Central memory CD8-positive, alpha-beta T cell (primary cell): ENCODE data around the gene SMAD7.

Source experiments
- ATAC-seq: fragments of 150-1000 bp; cut with Tn5 transposase; replicated peaks from 2 replicates; pipeline ENCODE4 v1.10.0; 2022; ENCODE audit warnings: mild to moderate bottlenecking, moderate FRiP score, moderate number of reproducible peaks; ENCODE audit not compliant: poor library complexity, severe bottlenecking; ENCODE audit errors: extremely low read depth
- DNase-seq, 2 donors: peaks; one replicate each; pipeline ENCODE4 v3.0.0; 2021; ENCODE audit warnings: low spot score in 2 of 2
- H3K27ac Mint-ChIP-seq: one replicate; pipeline ENCODE4 v1.8.0; 2022; ENCODE audit warnings: low read depth, mild to moderate bottlenecking, moderate library complexity, mixed read lengths
- H3K27me3 Mint-ChIP-seq: one replicate; pipeline ENCODE4 v1.8.0; 2022; ENCODE audit warnings: mixed read lengths
- H3K36me3 Mint-ChIP-seq: one replicate; pipeline ENCODE4 v1.8.0; 2022; ENCODE audit warnings: mild to moderate bottlenecking, moderate library complexity, mixed read lengths; ENCODE audit not compliant: insufficient read depth
- H3K4me1 Mint-ChIP-seq: one replicate; pipeline ENCODE4 v1.8.0; 2022; ENCODE audit warnings: mixed read lengths
- H3K4me3 Mint-ChIP-seq: one replicate; pipeline ENCODE4 v1.8.0; 2022; ENCODE audit warnings: mild to moderate bottlenecking, moderate library complexity, mixed read lengths
- H3K9me3 Mint-ChIP-seq: one replicate; pipeline ENCODE4 v1.8.0; 2022; ENCODE audit warnings: mixed read lengths

The SMAD7 gene

DNA sequence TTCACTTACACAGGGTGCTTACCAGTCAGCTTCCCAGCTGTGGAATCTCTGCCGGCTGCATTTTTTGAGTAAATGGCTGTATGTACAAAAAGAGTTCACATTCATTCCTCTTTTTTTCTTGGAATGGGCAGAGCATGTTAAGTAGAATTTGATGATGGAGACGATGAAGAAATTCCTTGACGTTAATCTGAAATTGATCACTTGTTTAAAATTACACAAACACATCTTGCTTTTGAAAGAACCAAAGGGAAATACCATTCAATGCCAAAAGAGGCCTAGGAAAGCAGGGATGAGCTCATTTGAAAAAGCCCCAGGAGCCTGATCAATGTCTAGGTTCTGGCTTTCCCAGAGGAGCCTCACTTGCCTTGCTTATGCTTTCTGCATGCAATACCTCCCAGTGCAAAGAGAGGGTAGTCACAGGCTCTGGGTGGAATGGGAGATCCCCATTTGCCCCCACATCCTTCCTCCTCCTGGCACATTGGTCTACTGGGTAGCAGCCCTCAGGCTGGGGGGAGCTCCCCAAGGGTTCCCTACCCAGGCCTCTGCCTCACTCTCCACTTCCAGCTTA lies 12.3 kb upstream of the SMAD7 start:
- DNase-seq (no peak), ATAC-seq (peak; percentile 60)
- Mint-ChIP-seq H3K4me3 (no peak overlapping the region), H3K27ac (no peak overlapping the region), H3K27me3 (no peaks in the 10 kb centered on the region), H3K9me3 (no peaks in the 10 kb centered on the region), H3K36me3 (no peaks in the 10 kb centered on the region), H3K4me1 (peaks cover 9% of the 10 kb centered on the region)

DNA sequence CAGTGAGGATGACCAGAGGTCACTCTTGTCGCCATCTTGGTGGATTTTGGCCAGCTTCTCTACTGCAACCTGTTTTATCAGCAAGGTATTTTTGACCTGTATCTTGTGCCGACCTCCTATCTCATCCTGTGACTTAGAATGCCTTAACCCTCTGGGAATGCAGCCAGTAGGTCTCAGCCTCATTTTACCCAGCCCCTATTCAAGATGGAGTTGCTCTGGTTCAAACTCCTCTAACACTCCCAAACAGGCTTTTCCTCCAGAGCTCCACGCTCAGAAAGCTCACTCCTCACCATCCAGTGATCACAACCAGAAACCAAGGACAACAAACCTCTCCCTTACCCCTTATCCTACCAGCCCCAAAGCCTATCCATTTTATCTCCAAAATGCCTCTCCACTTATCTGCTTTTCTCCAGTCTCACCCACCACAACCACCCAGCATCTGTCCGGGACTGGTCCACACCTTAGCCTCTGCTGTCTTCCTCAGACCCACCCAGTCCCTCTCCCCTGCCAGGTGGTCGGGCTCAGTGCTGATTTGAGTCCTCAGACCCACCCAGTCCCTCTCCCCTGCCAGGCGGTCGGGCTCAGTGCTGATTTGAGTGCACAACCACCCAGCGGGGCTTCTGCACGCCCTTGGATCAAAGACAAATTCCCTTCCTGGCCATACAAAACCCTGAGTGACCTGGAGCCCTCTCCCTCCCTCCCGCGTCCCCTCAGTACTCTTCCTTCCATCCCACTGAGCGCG lies 11.7 kb upstream of the SMAD7 start:
- H3K4me1 Mint-ChIP-seq: peaks cover 9% of the 10 kb centered on the region
- H3K36me3 Mint-ChIP-seq: no peaks in the 10 kb centered on the region
- H3K27me3 Mint-ChIP-seq: no peaks in the 10 kb centered on the region

DNA sequence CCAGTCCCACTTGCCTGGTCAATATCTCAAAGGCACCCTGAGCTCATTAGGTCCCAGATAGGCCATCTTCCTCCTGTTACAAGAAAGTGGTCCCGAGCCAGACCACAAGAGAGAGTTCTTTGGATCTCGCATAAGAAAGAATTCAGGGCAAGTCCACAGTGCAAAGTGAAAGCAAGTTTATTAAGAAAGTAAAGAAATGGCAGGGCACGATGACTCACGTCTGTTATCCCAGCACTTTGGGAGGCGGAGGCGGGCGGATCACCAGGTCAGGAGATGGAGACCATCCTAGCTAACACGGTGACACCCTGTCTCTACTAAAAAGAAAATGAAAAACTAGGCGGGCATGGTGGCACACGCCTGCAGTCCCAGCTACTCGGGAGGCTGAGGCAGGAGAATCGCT lies 10.8 kb upstream of the SMAD7 start:
- no peaks in the 10 kb centered on the region for H3K9me3 Mint-ChIP-seq
- DNase-seq (no peak), ATAC-seq (no peak)
- no peak overlapping the region for H3K27ac Mint-ChIP-seq
- no peaks in the 10 kb centered on the region for H3K36me3 Mint-ChIP-seq
- H3K4me1 Mint-ChIP-seq: peaks cover 10% of the 10 kb centered on the region
- H3K4me3 Mint-ChIP-seq: no peak overlapping the region
- no peaks in the 10 kb centered on the region for H3K27me3 Mint-ChIP-seq

More for the DNA sequence above, 11.7 kb upstream of the SMAD7 start:
- Mint-ChIP-seq H3K9me3 (no peaks in the 10 kb centered on the region), H3K27ac (no peak overlapping the region), H3K4me3 (no peak overlapping the region)
- DNase-seq (no peak), ATAC-seq (no peak)

DNA sequence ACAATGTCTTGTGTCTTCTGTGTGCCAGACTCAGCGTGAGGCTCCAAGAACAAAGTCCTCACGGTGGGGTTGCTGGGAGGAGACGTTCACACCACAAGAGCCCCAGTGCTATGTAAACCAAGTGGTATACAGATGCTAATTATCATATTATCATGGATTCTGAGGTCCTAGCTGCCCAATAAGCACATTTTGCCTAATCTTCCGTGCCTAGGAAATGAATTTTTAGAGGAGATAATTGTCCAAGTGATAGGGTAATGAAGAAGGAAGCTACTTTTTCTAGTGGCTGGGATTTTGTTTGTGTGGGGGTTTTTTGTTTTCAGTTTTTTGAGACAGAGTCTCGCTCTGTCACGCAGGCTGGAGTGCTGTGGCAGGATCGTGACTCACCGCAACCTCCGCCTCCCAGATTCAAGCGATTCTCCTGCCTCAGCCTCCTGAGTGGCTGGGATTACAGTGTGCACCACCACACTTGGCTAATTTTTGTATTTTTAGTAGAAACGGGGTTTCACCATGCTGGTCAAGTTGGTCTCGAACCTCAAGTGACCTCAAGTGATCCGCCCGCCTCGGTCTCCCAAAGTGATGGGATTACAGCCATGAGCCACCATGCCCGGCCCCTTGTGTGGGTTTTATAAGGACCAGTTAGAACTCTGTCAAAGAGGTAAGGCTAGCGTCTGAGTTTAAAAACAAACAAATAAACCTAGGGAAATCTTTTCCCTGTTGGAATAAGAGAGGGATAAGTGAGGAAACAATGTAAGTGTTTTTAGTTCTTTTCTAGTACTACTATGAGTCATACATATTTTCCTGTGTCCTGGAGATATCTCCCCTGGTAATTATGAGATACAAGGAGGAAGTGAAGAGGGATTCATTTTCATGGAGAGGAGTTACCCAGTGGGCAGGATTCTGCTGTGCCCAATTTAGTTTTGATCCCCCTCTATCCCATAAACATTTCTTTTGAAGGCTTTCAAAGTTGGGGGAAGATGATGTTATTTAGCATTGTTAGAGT lies 9.5 kb upstream of the SMAD7 start:
- Mint-ChIP-seq H3K27ac (no peak overlapping the region), H3K9me3 (no peaks in the 10 kb centered on the region), H3K36me3 (no peaks in the 10 kb centered on the region), H3K27me3 (no peaks in the 10 kb centered on the region), H3K4me3 (no peak overlapping the region), H3K4me1 (peaks cover 23% of the 10 kb centered on the region)
- ATAC-seq: no peak
- DNase-seq: no peak

DNA sequence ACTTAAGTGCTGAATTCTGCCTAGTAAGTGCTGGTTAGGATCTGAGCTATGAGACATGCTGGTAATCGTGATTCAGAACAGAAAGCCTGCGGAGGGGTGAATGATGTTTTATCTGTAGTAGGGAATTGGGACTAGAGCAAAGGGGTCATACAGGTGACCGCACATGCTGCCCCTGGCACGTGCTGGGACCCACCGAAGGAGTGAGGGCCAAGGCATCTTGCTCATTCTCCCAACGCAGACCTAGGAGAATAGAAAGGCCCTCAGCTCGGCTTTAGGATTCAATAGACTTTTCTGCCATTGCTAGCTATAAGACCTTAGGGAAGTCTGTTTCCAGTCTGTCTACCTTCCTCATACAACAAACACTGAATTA lies 8.8 kb upstream of the SMAD7 start:
- Mint-ChIP-seq H3K9me3 (no peaks in the 10 kb centered on the region), H3K27ac (no peak overlapping the region), H3K27me3 (no peaks in the 10 kb centered on the region), H3K36me3 (peaks cover 3% of the 10 kb centered on the region), H3K4me3 (no peak overlapping the region), H3K4me1 (peaks cover 28% of the 10 kb centered on the region)
- ATAC-seq: no peak
- no peak for DNase-seq

DNA sequence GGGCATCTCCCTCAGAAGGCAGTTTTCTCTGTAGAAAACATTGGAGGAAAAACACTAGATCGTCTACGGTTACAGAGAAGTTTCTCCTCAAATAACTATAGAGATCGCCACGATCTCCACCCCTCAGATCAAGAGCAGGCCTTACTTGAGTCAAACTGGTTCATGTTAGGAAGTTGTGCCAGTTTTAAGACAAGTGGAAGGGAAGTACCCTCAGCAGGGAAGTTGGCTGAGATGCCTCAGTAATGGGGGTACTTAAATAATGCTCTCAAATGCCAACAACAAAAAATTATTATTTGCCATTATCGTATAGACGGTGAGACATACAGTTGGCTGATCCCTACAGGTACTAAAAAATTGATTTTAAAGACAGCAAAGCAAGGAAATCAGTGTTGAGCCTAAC lies 8.2 kb upstream of the SMAD7 start:
- Mint-ChIP-seq H3K9me3 (no peaks in the 10 kb centered on the region), H3K27me3 (no peaks in the 10 kb centered on the region), H3K4me3 (no peak overlapping the region), H3K36me3 (peaks cover 3% of the 10 kb centered on the region), H3K4me1 (peaks cover 34% of the 10 kb centered on the region), H3K27ac (no peak overlapping the region)
- no peak for ATAC-seq
- DNase-seq: no peak

DNA sequence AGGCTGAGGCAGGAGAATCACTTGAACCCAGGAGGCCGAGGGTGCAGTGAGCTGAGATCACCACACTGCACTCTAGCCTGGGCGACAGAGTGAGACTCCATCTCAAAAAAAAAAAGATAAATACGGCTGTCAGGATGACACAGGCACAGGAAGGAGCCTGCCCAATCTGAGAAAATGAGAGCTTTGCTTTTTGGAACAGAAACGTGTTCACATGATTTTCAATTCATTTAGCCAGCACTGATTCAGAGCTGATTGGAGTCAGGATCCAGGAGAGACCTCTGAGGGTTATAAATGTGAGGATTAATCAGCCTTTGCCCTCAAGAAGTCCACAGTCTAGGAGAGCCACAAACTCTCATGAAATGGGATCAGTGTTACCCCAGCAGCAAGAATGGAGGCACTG lies 6.9 kb upstream of the SMAD7 start:
- Mint-ChIP-seq H3K4me3 (no peak overlapping the region), H3K27me3 (no peaks in the 10 kb centered on the region), H3K27ac (no peak overlapping the region), H3K36me3 (peaks cover 10% of the 10 kb centered on the region), H3K4me1 (peaks cover 25% of the 10 kb centered on the region), H3K9me3 (no peaks in the 10 kb centered on the region)
- no peak for DNase-seq
- ATAC-seq: no peak

DNA sequence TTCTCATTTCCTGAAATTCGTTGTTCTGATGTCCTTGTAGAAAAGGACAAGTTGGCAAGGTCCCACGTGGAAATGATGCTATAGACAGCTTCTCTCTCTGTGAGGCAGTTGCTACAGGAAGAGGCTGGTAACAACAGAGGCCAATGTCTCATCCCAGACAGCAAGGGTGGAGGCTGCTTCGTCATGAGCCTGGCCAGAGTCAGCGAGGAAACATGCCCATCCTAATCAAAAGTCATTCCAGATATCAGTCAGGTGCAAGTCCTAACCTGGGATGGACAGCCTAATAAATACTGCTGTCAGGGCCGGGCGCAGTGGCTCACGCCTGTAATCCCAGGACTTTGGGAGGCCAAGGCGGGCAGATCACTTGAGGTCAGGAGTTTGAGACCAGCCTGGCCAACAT lies 6.4 kb upstream of the SMAD7 start:
- Mint-ChIP-seq H3K9me3 (no peaks in the 10 kb centered on the region), H3K36me3 (peaks cover 14% of the 10 kb centered on the region), H3K27ac (no peak overlapping the region), H3K4me1 (peaks cover 25% of the 10 kb centered on the region), H3K27me3 (no peaks in the 10 kb centered on the region), H3K4me3 (no peak overlapping the region)
- no peak for DNase-seq
- no peak for ATAC-seq

DNA sequence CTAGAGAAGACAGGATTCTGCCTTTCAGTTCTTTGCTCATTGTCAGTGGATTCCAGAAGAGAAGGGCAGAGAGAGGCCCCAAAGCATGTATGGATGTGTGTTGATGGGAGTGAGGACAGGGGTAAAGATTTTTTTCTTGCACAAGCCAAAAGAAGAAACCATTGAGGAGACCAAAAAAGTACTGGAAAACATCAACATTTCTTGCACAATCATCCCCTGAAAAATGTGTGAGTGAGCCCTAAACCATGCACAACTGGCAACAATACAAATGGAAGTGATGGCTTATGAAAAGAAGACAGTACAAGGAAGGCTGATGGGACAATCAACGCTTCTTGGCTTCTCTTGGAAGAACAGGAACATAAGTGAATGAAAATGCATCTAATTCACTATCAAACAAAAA lies 5.6 kb upstream of the SMAD7 start:
- H3K4me1 Mint-ChIP-seq: peaks cover 25% of the 10 kb centered on the region
- no peak for DNase-seq
- H3K9me3 Mint-ChIP-seq: no peaks in the 10 kb centered on the region
- H3K36me3 Mint-ChIP-seq: peaks cover 18% of the 10 kb centered on the region
- H3K4me3 Mint-ChIP-seq: no peak overlapping the region
- H3K27ac Mint-ChIP-seq: peak overlapping the region; percentile 93
- ATAC-seq: no peak
- no peaks in the 10 kb centered on the region for H3K27me3 Mint-ChIP-seq

DNA sequence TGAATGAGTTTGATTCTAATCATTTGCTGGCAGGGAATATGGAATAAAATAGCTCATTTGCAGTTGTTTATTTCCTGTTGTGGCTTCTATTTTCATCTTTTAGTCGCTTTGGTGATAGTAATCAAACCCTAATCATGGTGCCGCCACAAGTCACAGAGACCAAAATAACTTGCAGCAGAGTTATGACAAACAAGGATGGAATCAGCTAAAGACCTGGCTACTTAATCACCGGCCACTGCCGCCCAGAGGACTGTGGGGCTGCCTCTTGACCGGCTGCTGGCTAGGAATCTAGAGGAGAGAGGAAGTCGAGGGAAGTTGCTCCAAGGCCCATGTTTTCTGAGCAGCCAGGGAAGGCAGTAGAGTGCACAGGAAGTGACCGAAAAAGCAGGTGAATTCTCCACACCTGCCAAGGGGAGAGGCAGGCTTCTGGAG lies 5.1 kb upstream of the SMAD7 start:
- DNase-seq (no peak), ATAC-seq (no peak)
- Mint-ChIP-seq H3K27me3 (no peaks in the 10 kb centered on the region), H3K9me3 (no peaks in the 10 kb centered on the region), H3K36me3 (peaks cover 23% of the 10 kb centered on the region), H3K4me3 (no peak overlapping the region), H3K4me1 (peaks cover 25% of the 10 kb centered on the region), H3K27ac (peak overlapping the region; percentile 93)

DNA sequence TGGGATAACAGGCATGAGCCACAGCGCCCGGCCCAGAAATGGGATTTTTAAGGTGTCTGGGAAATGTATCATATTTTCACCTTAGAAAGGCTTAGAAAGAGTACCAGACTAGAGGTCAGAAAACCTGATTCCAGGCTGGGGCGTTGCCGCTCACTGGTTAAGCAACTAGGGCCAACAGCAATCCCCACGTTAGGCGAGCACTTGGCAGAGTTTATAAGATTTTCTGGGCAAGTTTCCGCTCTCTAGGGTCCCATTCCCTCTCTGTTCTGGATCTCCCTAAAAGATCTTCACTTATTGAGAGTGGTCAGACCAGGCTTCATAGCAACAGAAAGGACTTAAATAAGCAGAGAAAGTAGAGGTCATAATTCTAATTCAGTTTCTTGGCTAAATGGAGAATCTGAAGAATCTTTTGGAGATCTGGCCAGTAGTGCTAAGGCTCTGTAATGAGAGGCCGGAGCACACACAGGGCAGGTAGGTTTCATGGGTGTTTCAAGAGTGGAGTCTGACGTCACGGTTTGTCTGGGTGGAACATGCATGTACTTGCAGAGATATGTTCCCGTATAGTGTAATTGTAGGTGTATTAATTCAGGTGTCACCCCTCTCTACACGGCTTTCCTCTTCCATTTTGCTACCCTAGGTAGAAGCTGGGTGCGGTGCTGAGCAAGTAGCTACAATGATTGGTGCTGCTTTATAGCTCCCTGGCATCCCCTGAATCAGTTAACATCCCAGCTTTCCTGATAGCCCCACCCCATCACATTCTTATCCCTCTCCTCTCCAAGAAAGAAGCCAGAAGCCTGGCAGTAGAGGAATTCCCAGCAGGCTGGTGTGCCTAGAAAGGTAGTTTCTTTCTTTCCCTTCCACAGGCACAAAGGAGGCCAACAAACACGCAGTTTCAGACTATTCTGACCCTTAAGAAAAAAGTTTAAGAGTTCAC lies 4.4 kb upstream of the SMAD7 start:
- H3K27ac Mint-ChIP-seq: peak overlapping the region; percentile 93
- no peak for ATAC-seq
- peaks cover 25% of the 10 kb centered on the region for H3K4me1 Mint-ChIP-seq
- DNase-seq: no peak
- H3K9me3 Mint-ChIP-seq: no peaks in the 10 kb centered on the region
- H3K36me3 Mint-ChIP-seq: peaks cover 28% of the 10 kb centered on the region
- no peak overlapping the region for H3K4me3 Mint-ChIP-seq
- H3K27me3 Mint-ChIP-seq: no peaks in the 10 kb centered on the region
